Testis (tissue), 2 donors: ENCODE results near the gene GSK3A.

ENCODE experiments used
- POLR2A ChIP-seq: fragments of 450-650 bp; IDR thresholded peaks from one replicate; pipeline ENCODE4 v1.6.1; 2017; ENCODE audit warnings: antibody characterized with exemption, mild to moderate bottlenecking, moderate library complexity
- TF ChIP-seq, protein P1 (sequence below), 3 experiments: fragments of 450-650 bp in 2 of 3; fragments of 200-600 bp in 1 of 3; sonication (generic) in 1 of 3; IDR thresholded peaks; one replicate each; pipeline ENCODE4 v1.5.1; 2016 to 2019; ENCODE audit warnings: antibody characterized with exemption in 3 of 3, mild to moderate bottlenecking in 2 of 3, moderate library complexity in 1 of 3

DNA sequence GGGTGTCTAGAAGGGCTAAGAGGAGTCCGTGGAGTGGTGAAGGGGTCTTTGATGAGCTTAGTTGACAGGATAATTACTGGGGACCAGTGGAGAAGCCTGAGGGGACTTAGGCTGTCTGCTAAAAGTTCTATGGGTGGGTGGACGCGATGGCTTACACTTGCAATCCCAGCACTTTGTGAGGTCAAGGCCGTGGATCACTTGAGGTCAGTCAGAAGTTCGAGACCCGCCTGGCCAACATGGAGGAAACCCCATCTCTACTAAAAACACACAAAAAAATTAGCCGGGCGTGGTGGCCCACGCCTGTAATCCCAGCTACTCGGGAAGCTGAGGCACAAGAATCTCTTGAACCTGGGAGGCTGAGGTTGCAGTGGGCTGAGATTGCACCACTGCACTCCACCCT is 2.8 kb upstream of the GSK3A start:
- TF ChIP-seq, protein P1, sequence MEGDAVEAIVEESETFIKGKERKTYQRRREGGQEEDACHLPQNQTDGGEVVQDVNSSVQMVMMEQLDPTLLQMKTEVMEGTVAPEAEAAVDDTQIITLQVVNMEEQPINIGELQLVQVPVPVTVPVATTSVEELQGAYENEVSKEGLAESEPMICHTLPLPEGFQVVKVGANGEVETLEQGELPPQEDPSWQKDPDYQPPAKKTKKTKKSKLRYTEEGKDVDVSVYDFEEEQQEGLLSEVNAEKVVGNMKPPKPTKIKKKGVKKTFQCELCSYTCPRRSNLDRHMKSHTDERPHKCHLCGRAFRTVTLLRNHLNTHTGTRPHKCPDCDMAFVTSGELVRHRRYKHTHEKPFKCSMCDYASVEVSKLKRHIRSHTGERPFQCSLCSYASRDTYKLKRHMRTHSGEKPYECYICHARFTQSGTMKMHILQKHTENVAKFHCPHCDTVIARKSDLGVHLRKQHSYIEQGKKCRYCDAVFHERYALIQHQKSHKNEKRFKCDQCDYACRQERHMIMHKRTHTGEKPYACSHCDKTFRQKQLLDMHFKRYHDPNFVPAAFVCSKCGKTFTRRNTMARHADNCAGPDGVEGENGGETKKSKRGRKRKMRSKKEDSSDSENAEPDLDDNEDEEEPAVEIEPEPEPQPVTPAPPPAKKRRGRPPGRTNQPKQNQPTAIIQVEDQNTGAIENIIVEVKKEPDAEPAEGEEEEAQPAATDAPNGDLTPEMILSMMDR (IDR thresholded peaks at IDR 0.05), result no peak
- no peak for TF ChIP-seq POLR2A
